Measurements from ENCODE around the gene FGFBP2.

The FGFBP2 gene

DNA sequence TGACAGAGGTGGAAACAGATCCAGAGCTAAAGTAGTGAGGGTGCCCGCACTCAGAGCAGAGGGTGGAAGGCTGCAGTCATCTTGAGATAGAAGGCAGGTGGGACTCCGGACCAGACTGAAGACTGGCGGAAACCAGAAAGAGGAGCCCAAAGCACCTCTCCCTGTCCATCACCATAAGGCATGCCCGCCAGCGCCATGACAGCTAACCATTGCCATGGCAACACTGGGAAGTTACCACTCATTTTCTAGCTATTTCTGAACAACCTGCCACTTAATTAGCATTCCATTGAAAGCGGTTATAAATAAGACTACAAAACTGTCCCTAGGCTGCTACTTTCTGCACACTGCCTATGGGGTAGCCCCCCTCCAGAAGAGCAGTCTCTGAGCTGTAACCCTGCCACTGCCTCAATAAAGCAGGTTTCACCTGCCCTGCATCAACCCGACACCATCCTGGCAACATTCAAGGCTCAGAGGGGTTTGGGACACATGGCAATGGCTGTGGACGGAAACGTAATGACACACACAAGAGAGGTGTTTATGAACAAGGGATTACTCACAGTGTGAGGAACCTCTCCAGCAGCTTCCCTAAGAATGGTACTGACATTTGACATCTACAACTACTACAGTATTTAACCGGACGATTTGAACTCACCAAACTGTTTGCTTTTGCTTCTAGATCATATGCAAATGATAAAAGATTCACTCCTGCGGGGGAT is 27.8 kb upstream of the FGFBP2 start:
- no peak overlapping the region for H3K4ac ChIP-seq (ENCODE audit: low read depth, low read length)
- no peak overlapping the region for H3K9ac ChIP-seq (ENCODE audit: low read length)
- H3K36me3 ChIP-seq (ENCODE audit: control insufficient read depth, insufficient read depth, low read length), result peaks cover 6% of the 10 kb centered on the region
- H3K4me2 ChIP-seq (ENCODE audit: low read length), result no peak overlapping the region
- no peak overlapping the region for H3K23ac ChIP-seq (ENCODE audit: low read length)
- H2AK5ac ChIP-seq (ENCODE audit: low read length), result no peak overlapping the region
- no peak overlapping the region for H3K56ac ChIP-seq (ENCODE audit: low read length)
- no peak overlapping the region for H4K8ac ChIP-seq (ENCODE audit: low read depth, low read length)
- no peak for DNase-seq
- no peaks in the 10 kb centered on the region for H3K79me1 ChIP-seq (ENCODE audit: low read length)
- no CpG with 5 or more reads among the region's 12 CpGs for WGBS (ENCODE audit: extremely low coverage, insufficient coverage, low lambda C conversion rate)
- no peak overlapping the region for H4K5ac ChIP-seq (ENCODE audit: low read length)
- no peak overlapping the region for H2BK5ac ChIP-seq (ENCODE audit: low read length)
- H3K18ac ChIP-seq (ENCODE audit: low read length), result no peak overlapping the region
- no peak overlapping the region for H3K27ac ChIP-seq (ENCODE audit: low read depth, low read length)
- no peak overlapping the region for H3K4me3 ChIP-seq (ENCODE audit: low read length)
- H3K4me1 ChIP-seq (ENCODE audit: control insufficient read depth, low read depth, low read length), result no peaks in the 10 kb centered on the region
- no peak overlapping the region for H2BK15ac ChIP-seq (replicated peaks; ENCODE audit: low read depth)
- no peaks in the 10 kb centered on the region for H3K79me2 ChIP-seq (ENCODE audit: control insufficient read depth, insufficient read depth, low read length)
- no peak overlapping the region for H2BK120ac ChIP-seq (ENCODE audit: low read depth, low read length)
- no peaks in the 10 kb centered on the region for H3K27me3 ChIP-seq (ENCODE audit: insufficient read depth, low read length, poor library complexity)

DNA sequence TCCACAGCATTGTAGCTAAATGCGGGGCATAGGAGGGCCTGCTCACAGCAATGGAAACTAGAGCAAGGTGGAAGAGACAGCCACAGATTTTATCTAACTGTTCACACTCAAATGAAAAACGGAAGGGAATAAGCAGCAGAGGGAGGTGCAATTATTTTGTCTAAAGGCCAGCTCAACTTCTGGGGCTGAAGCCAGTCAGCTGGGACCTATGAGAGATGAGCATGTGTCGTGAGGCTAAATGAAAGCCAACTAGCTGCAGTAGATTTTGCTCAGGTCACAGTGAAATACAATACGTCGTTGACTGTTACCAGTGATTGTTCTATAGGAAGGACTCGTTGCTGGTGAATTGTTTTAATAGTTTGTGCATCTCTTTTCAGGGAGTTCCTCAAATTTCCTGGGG is 26.4 kb upstream of the FGFBP2 start:
- no CpG with 5 or more reads among the region's 6 CpGs for WGBS (ENCODE audit: extremely low coverage, insufficient coverage, low lambda C conversion rate)
- DNase-seq, result no peak
- no peak overlapping the region for H3K18ac ChIP-seq (ENCODE audit: low read length)
- H3K36me3 ChIP-seq (ENCODE audit: control insufficient read depth, insufficient read depth, low read length), result peaks cover 6% of the 10 kb centered on the region
- no peak overlapping the region for H3K4me3 ChIP-seq (ENCODE audit: low read length)
- H3K4ac ChIP-seq (ENCODE audit: low read depth, low read length), result no peak overlapping the region
- H3K56ac ChIP-seq (ENCODE audit: low read length), result no peak overlapping the region
- no peak overlapping the region for H3K27ac ChIP-seq (ENCODE audit: low read depth, low read length)
- H3K79me2 ChIP-seq (ENCODE audit: control insufficient read depth, insufficient read depth, low read length), result no peaks in the 10 kb centered on the region
- H3K79me1 ChIP-seq (ENCODE audit: low read length), result no peaks in the 10 kb centered on the region
- no peak overlapping the region for H2BK15ac ChIP-seq (replicated peaks; ENCODE audit: low read depth)
- no peak overlapping the region for H2BK5ac ChIP-seq (ENCODE audit: low read length)
- no peak overlapping the region for H3K23ac ChIP-seq (ENCODE audit: low read length)
- H3K4me2 ChIP-seq (ENCODE audit: low read length), result no peak overlapping the region
- no peak overlapping the region for H4K5ac ChIP-seq (ENCODE audit: low read length)
- H2AK5ac ChIP-seq (ENCODE audit: low read length), result no peak overlapping the region
- H3K4me1 ChIP-seq (ENCODE audit: control insufficient read depth, low read depth, low read length), result no peaks in the 10 kb centered on the region
- H3K27me3 ChIP-seq (ENCODE audit: insufficient read depth, low read length, poor library complexity), result no peaks in the 10 kb centered on the region
- H3K9ac ChIP-seq (ENCODE audit: low read length), result no peak overlapping the region
- H2BK120ac ChIP-seq (ENCODE audit: low read depth, low read length), result no peak overlapping the region
- no peak overlapping the region for H4K8ac ChIP-seq (ENCODE audit: low read depth, low read length)

DNA sequence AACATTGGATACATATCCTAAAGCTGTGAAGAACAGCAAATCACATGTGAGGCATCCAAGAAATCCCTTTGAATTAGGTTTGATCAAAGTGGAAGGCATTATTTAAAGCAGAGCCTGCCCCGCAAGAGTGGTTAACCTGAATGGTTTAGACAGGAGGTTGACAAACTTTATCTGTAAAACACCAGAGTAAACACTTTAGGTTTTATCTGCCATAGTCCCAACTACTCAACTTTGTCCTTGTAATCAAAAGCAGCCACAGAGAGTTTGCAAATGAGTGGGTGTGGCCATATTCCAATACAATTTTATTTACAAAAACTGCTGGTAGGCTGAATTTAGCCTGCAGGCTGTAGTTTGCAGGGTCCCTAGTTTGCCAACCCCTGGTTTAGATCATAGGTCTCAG is 25.2 kb upstream of the FGFBP2 start:
- Histone ChIP-seq H3K18ac (ENCODE audit: low read length) (no peak overlapping the region), H3K56ac (ENCODE audit: low read length) (no peak overlapping the region), H3K23ac (ENCODE audit: low read length) (no peak overlapping the region), H2BK15ac (replicated peaks; ENCODE audit: low read depth) (no peak overlapping the region), H3K4me3 (ENCODE audit: low read length) (no peak overlapping the region), H3K4me2 (ENCODE audit: low read length) (no peak overlapping the region), H3K4me1 (ENCODE audit: control insufficient read depth, low read depth, low read length) (no peaks in the 10 kb centered on the region), H3K27ac (ENCODE audit: low read depth, low read length) (no peak overlapping the region), H2AK5ac (ENCODE audit: low read length) (no peak overlapping the region), H3K36me3 (ENCODE audit: control insufficient read depth, insufficient read depth, low read length) (peaks cover 6% of the 10 kb centered on the region), H3K4ac (ENCODE audit: low read depth, low read length) (no peak overlapping the region), H3K9ac (ENCODE audit: low read length) (no peak overlapping the region), H4K5ac (ENCODE audit: low read length) (no peak overlapping the region), H3K27me3 (ENCODE audit: insufficient read depth, low read length, poor library complexity) (no peaks in the 10 kb centered on the region), H4K8ac (ENCODE audit: low read depth, low read length) (no peak overlapping the region), H3K79me2 (ENCODE audit: control insufficient read depth, insufficient read depth, low read length) (no peaks in the 10 kb centered on the region), H2BK5ac (ENCODE audit: low read length) (no peak overlapping the region), H3K79me1 (ENCODE audit: low read length) (no peaks in the 10 kb centered on the region), H2BK120ac (ENCODE audit: low read depth, low read length) (no peak overlapping the region)
- DNase-seq, result no peak
- WGBS (ENCODE audit: extremely low coverage, insufficient coverage, low lambda C conversion rate), result no CpG with 5 or more reads among the region's 1 CpG

DNA sequence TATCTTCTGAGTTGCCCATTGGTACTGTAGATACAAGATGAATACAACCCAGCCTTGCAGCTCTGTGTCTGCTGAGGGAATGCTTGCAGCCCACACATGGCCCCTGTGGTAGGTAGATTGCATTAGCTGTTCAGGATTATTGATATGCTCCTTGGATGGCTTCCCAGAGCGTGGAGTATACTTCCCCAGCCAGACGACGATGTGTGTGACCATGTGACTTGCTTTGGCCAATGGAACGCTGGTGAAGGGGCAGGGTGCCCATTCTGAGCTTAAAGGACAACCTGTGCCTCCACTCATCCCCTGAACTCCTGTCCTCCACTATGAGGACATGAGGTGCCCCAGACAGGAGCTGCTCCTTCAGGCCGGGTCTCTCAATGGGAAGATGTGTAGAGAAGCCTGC is 23.9 kb upstream of the FGFBP2 start:
- Histone ChIP-seq H3K79me1 (ENCODE audit: low read length) (no peaks in the 10 kb centered on the region), H2BK5ac (ENCODE audit: low read length) (no peak overlapping the region), H2BK120ac (ENCODE audit: low read depth, low read length) (no peak overlapping the region), H3K36me3 (ENCODE audit: control insufficient read depth, insufficient read depth, low read length) (peaks cover 8% of the 10 kb centered on the region), H3K4me1 (ENCODE audit: control insufficient read depth, low read depth, low read length) (no peaks in the 10 kb centered on the region), H3K18ac (ENCODE audit: low read length) (no peak overlapping the region), H3K23ac (ENCODE audit: low read length) (no peak overlapping the region), H3K4ac (ENCODE audit: low read depth, low read length) (no peak overlapping the region), H2BK15ac (replicated peaks; ENCODE audit: low read depth) (no peak overlapping the region), H3K9ac (ENCODE audit: low read length) (no peak overlapping the region), H3K27me3 (ENCODE audit: insufficient read depth, low read length, poor library complexity) (no peaks in the 10 kb centered on the region), H3K27ac (ENCODE audit: low read depth, low read length) (no peak overlapping the region), H3K4me3 (ENCODE audit: low read length) (no peak overlapping the region), H3K56ac (ENCODE audit: low read length) (no peak overlapping the region), H3K79me2 (ENCODE audit: control insufficient read depth, insufficient read depth, low read length) (no peaks in the 10 kb centered on the region), H4K8ac (ENCODE audit: low read depth, low read length) (no peak overlapping the region), H2AK5ac (ENCODE audit: low read length) (no peak overlapping the region), H3K4me2 (ENCODE audit: low read length) (no peak overlapping the region), H4K5ac (ENCODE audit: low read length) (no peak overlapping the region)
- DNase-seq, result no peak
- WGBS (ENCODE audit: extremely low coverage, insufficient coverage, low lambda C conversion rate), result no CpG with 5 or more reads among the region's 5 CpGs

DNA sequence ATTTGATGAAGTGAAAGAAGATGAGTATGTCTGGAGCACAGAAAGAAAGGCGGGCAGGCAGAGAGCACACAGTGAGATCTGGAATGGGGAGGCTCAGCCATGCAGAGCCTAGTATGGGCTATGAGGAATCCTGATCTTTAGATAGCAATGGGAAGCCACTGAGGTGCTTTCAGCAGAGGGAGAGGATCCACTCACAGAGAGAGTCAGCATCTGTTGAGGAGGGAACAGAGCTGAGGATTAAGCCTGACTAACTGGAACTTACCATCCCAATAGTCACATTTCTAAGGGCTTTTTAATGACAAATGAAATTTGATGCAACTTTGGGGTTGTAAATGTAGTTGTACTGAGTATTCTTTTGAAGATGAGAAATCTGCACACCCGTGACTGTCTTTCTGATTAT is 20.6 kb upstream of the FGFBP2 start:
- no peaks in the 10 kb centered on the region for H3K27me3 ChIP-seq (ENCODE audit: insufficient read depth, low read length, poor library complexity)
- DNase-seq, result peak; percentile 49
- no peaks in the 10 kb centered on the region for H3K79me1 ChIP-seq (ENCODE audit: low read length)
- no peak overlapping the region for H3K4me2 ChIP-seq (ENCODE audit: low read length)
- peak overlapping the region; percentile 17 for H3K27ac ChIP-seq (ENCODE audit: low read depth, low read length)
- H3K4me3 ChIP-seq (ENCODE audit: low read length), result no peak overlapping the region
- no peak overlapping the region for H2AK5ac ChIP-seq (ENCODE audit: low read length)
- H2BK15ac ChIP-seq (replicated peaks; ENCODE audit: low read depth), result no peak overlapping the region
- no peak overlapping the region for H3K4ac ChIP-seq (ENCODE audit: low read depth, low read length)
- H4K5ac ChIP-seq (ENCODE audit: low read length), result no peak overlapping the region
- no CpG with 5 or more reads among the region's 2 CpGs for WGBS (ENCODE audit: extremely low coverage, insufficient coverage, low lambda C conversion rate)
- H3K56ac ChIP-seq (ENCODE audit: low read length), result no peak overlapping the region
- H3K23ac ChIP-seq (ENCODE audit: low read length), result no peak overlapping the region
- no peaks in the 10 kb centered on the region for H3K79me2 ChIP-seq (ENCODE audit: control insufficient read depth, insufficient read depth, low read length)
- no peak overlapping the region for H2BK5ac ChIP-seq (ENCODE audit: low read length)
- peaks cover 5% of the 10 kb centered on the region for H3K36me3 ChIP-seq (ENCODE audit: control insufficient read depth, insufficient read depth, low read length)
- no peak overlapping the region for H2BK120ac ChIP-seq (ENCODE audit: low read depth, low read length)
- H4K8ac ChIP-seq (ENCODE audit: low read depth, low read length), result no peak overlapping the region
- H3K18ac ChIP-seq (ENCODE audit: low read length), result no peak overlapping the region
- H3K4me1 ChIP-seq (ENCODE audit: control insufficient read depth, low read depth, low read length), result no peaks in the 10 kb centered on the region
- no peak overlapping the region for H3K9ac ChIP-seq (ENCODE audit: low read length)
